Measurements from ENCODE around the gene FBLN2. TPM values are rescaled to one million over a fixed set of nuclear protein-coding genes. Genes with fewer than 3 reads are reported as not detected.

Gene FBLN2
- total and polyA plus RNA-seq, 8 donors, result 1.8 to 143 (median 11.9) TPM

DNA sequence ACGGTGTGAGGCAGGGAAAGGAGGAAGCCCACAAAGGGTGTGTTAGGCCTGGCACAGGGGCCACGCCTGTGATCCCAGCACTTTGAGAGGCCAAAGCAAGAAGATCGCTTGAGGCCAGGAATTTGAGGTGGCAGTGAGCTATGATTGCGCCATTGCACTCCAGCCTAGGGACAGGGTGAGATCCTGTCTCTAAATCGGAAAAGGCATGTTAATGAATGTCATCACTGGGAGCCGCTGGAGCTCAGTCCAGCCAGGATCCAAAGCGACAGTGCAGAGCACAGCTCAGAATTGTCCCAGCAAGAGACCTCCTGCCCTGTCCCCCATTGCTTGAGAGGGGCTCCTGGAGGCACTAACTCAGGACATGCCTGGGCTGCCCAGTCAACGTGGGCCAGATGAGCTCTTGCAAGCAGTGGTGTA is 15.0 kb upstream of the FBLN2 start:
- Histone ChIP-seq H3K4me1 (peaks cover 0 to 7% (median 4%) of the 10 kb centered on the region in 4 donors), H3K27ac (no peak overlapping the region), H3K36me3 (no peaks in the 10 kb centered on the region), H3K4me3 (no peak overlapping the region), H3K9me3 (no peaks in the 10 kb centered on the region), H3K27me3 (peaks cover 0 to 48% (median 0%) of the 10 kb centered on the region in 3 donors)
- intact Hi-C loops (cut with DNase I; ENCODE audit: low total_unique reads), result no loop called here
- WGBS, 5 donors, result 72 to 83% (median 77%) methylated on average over 6 to 8 of the region's 8 CpGs
- DNase-seq, result no peak
- TF ChIP-seq, protein P1, sequence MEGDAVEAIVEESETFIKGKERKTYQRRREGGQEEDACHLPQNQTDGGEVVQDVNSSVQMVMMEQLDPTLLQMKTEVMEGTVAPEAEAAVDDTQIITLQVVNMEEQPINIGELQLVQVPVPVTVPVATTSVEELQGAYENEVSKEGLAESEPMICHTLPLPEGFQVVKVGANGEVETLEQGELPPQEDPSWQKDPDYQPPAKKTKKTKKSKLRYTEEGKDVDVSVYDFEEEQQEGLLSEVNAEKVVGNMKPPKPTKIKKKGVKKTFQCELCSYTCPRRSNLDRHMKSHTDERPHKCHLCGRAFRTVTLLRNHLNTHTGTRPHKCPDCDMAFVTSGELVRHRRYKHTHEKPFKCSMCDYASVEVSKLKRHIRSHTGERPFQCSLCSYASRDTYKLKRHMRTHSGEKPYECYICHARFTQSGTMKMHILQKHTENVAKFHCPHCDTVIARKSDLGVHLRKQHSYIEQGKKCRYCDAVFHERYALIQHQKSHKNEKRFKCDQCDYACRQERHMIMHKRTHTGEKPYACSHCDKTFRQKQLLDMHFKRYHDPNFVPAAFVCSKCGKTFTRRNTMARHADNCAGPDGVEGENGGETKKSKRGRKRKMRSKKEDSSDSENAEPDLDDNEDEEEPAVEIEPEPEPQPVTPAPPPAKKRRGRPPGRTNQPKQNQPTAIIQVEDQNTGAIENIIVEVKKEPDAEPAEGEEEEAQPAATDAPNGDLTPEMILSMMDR (IDR thresholded peaks at IDR 0.05), result no peak
- TF ChIP-seq POLR2AphosphoS5 (IDR thresholded peaks at IDR 0.05), result no peak
- TF ChIP-seq POLR2A (IDR thresholded peaks at IDR 0.05), result no peak
- TF ChIP-seq EP300 (IDR thresholded peaks at IDR 0.05), result no peak

- no peak for DNase-seq
- intact Hi-C loops (cut with DNase I; ENCODE audit: low total_unique reads), result no loop called here
- 82 to 91% (median 83%) methylated on average over 9 to 10 of the region's 10 CpGs for WGBS, 5 donors
Measured at GRCh38 chr3:13535526-13535875, 13.4 kb upstream of the FBLN2 start.

GRCh38 chr3:13535905-13536304 is 13.0 kb upstream of the FBLN2 start:
- TF ChIP-seq EP300 (IDR thresholded peaks at IDR 0.05), result no peak
- TF ChIP-seq, protein P1 (IDR thresholded peaks at IDR 0.05), result no peak
- no peak for TF ChIP-seq POLR2A (IDR thresholded peaks at IDR 0.05)
- no peak for TF ChIP-seq POLR2AphosphoS5 (IDR thresholded peaks at IDR 0.05)
- H3K27ac ChIP-seq, result no peak overlapping the region
- WGBS, 5 donors, result 73 to 84% (median 78%) methylated on average over 7 to 9 of the region's 9 CpGs
- peak in 1 of 2 donors; percentile 72 for DNase-seq
- H3K9me3 ChIP-seq, result no peaks in the 10 kb centered on the region
- H3K4me1 ChIP-seq, result peaks cover 0 to 7% (median 4%) of the 10 kb centered on the region in 4 donors
- no peak overlapping the region for H3K4me3 ChIP-seq
- peaks cover 0 to 32% (median 0%) of the 10 kb centered on the region in 3 donors for H3K27me3 ChIP-seq
- intact Hi-C loops (cut with DNase I; ENCODE audit: low total_unique reads), result no loop called here
- no peaks in the 10 kb centered on the region for H3K36me3 ChIP-seq

More at GRCh38 chr3:13535526-13535875, 13.4 kb upstream of the FBLN2 start:
- no peaks in the 10 kb centered on the region for H3K9me3 ChIP-seq
- peaks cover 0 to 7% (median 4%) of the 10 kb centered on the region in 4 donors for H3K4me1 ChIP-seq
- no peaks in the 10 kb centered on the region for H3K36me3 ChIP-seq
- H3K4me3 ChIP-seq, result no peak overlapping the region
- TF ChIP-seq EP300 (IDR thresholded peaks at IDR 0.05) (no peak), POLR2AphosphoS5 (IDR thresholded peaks at IDR 0.05) (no peak), POLR2A (IDR thresholded peaks at IDR 0.05) (no peak)
- TF ChIP-seq, protein P1 (IDR thresholded peaks at IDR 0.05), result no peak
- H3K27me3 ChIP-seq, result peaks cover 0 to 36% (median 0%) of the 10 kb centered on the region in 3 donors
- H3K27ac ChIP-seq, result no peak overlapping the region

DNA sequence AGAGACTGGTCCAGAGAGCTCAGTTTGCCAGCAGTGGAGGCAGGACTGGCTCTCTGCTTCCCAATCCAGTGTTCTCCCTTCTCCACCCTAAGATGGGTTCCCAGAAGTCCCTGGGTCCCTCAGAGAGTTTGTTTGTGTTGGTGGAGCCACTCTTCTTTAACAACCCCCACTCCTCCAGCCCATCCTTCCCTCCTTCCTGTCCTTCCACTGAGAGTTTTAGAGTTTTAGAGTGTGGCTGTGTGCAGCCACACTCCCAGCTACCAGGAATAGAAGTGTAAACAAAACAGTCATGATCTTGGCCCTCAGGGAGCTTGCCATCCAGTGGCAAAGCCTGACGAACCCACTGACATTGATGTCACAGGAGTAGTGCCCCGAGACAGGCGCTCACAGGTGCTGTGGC is 12.5 kb upstream of the FBLN2 start:
- Histone ChIP-seq H3K4me1 (peaks cover 0 to 7% (median 4%) of the 10 kb centered on the region in 4 donors), H3K27ac (no peak overlapping the region), H3K4me3 (no peak overlapping the region), H3K27me3 (peaks cover 0 to 32% (median 0%) of the 10 kb centered on the region in 3 donors), H3K36me3 (no peaks in the 10 kb centered on the region), H3K9me3 (no peaks in the 10 kb centered on the region)
- TF ChIP-seq, protein P1 (IDR thresholded peaks at IDR 0.05), result no peak
- TF ChIP-seq POLR2A (IDR thresholded peaks at IDR 0.05) (no peak), POLR2AphosphoS5 (IDR thresholded peaks at IDR 0.05) (no peak), EP300 (IDR thresholded peaks at IDR 0.05) (no peak)
- WGBS, 5 donors, result 70 to 80% (median 76%) methylated on average over 3 of the region's 3 CpGs
- no peak for DNase-seq
- intact Hi-C loops (cut with DNase I; ENCODE audit: low total_unique reads), result no loop called here
